Measurements from ENCODE around the gene P2RY6.

P2RY6 gene

GRCh38 chr11:73295241-73295995, 23.3 kb downstream of the P2RY6 start:
- DNase-seq (ENCODE audit: low spot score) = peak; percentile 57

DNA sequence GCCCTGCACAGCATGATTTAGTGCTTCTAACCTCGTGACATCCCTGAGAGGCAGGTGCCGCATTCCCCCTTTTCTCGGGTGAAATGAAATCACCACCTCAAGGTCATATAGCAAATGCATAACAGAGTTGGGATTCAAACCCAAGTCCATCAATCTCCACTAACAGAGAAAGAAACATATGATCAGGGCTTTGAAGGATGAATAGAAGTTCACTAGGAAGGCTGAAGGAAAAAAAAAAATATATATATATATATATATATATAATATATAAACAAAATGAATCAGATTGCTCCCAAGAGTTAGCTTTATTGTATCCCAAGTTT, 23.8 kb downstream of the P2RY6 start:
- no peak for DNase-seq (ENCODE audit: low spot score)

- DNase-seq (ENCODE audit: low spot score) = no peak
Measured at GRCh38 chr11:73296501-73297230, 24.5 kb downstream of the P2RY6 start.

DNA sequence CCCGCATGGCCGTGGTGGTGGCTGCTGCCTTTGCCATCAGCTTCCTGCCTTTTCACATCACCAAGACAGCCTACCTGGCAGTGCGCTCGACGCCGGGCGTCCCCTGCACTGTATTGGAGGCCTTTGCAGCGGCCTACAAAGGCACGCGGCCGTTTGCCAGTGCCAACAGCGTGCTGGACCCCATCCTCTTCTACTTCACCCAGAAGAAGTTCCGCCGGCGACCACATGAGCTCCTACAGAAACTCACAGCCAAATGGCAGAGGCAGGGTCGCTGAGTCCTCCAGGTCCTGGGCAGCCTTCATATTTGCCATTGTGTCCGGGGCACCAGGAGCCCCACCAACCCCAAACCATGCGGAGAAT, 25.1 kb downstream of the P2RY6 start:
- DNase-seq (ENCODE audit: low spot score) = no peak

GRCh38 chr11:73297702-73298101, 25.6 kb downstream of the P2RY6 start:
- no peak for DNase-seq (ENCODE audit: low spot score)

DNA sequence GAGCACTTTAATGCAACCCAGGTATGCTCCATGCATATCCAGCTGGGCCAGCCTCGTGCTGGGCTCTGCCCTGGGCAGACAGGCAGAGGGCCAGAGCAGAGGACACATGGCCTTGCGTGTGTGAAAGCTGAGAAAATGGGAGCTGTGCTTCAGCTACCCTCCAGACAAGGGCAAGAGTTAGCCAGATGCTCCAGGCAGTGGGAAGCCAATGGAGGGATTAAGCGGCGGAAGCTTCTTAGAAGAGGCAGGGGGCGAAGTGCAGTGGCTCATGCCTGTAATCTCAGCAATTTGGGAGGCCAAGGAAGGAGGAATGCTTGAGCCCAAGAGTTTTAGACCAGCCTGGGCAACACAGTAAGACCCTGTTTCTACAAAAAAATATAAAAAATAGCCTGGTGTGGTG, 26.1 kb downstream of the P2RY6 start:
- no peak for DNase-seq (ENCODE audit: low spot score)

DNA sequence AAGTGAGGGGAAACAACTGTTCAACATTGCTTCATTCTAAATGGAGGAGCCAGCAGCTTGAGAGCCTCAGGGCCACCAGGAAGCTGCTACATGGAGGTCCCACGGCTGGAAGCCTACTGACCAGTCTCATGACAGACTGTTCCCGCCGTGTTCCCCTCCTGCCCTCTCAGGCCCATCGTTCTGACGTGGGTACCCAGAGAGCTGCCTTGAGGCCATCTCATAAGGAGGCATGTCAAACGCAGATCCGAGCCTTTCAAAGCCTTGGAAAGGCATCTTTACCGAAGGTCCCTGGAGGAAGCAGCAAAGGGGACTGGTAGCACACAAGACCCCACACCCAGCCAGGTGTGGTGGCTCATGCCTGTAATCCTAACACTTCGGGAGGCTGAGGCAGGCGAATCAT, 27.6 kb downstream of the P2RY6 start:
- DNase-seq (ENCODE audit: low spot score) = no peak

GRCh38 chr11:73306069-73306841, 34.1 kb downstream of the P2RY6 start:
- DNase-seq (ENCODE audit: low spot score) = no peak

GRCh38 chr11:73306977-73307322, 34.8 kb downstream of the P2RY6 start:
- no peak for DNase-seq (ENCODE audit: low spot score)

DNA sequence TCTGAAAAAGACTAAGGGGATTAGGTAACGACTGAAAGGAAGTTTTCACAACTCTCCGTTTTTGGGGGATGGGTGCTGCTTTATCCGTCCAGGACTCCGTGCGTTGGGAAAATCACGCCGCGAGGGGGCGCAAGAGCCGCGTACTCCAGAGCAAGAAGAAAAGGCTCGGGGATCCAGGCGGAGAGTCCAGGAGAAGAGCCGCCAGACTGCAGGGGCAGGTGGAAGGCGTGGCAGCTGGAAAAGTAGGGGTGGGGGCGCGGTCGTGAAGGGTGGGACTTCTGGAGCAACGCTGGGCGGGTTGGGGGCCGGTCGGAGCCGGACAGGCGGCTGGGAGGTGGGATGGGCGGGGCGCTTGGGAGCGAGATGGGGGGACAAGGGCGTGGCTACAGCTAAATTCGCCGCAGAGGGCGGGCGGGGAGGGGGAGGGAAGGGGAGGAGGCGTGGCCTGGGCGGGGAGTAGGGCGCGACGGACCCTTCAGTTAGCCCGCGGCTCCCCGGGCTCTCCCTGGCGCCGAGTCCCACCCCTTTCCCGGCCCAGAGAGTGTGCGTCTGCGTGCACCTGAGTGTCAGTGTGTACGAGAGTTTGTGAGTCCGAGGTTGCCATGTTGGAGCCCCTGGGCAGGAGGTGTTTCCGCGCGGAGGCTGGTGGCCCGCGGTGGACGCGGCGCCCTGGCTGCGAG, 35.3 kb downstream of the P2RY6 start:
- DNase-seq (ENCODE audit: low spot score) = peak; percentile 98

DNA sequence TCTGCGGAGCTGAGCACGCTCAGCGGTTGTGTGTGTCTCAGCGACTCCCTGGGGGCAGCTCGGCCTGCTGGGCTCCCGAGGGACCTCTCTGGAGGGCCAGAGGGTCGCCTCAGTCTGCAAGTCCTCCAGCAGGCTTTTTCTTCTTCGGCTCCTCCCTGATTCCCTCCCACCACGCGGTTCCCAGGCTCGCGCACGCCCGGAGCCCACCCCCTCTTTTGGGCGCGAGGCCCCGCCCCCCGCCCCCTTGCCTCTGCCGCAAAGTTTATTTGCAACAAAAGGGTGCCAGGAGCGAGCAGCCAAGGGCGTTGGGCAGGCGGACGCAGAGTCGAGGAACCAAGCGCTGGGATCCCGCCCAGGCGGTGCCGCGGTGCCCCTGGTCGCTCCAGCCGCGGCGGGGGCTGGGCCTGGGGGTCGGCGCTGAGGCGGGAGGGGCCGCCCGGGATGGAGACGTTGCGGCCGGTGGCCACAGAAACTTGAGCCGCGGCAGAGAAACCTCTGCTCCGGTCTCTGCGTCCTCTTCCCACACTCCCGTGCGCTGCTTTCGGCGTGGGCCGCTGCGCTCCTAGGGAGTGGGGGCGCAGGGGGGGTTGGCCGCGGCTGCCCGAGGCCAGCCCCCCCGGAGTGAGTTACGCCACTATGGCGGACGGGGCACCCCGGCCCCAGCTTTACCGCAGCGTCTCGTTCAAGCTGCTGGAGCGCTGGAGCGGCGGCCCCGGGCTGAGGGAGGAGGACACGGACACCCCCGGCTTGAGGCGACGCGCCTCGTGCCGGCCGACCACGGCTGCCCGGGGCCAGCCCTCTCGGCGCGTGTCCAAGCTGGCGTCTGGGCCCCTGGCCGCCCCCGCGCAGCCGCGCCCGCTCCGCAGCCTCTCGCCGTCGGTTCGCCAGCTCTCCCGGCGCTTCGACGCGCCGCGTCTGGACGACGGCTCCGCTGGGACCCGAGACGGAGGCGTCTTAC, 36.1 kb downstream of the P2RY6 start, which contains the start of gene ARHGEF17:
ARHGEF17 (plus strand) TSS at position 274 of the 958 bp plus-strand sequence; CDS start at position 637, 363 bp downstream.
- DNase-seq (ENCODE audit: low spot score) = peak; percentile 91

DNA sequence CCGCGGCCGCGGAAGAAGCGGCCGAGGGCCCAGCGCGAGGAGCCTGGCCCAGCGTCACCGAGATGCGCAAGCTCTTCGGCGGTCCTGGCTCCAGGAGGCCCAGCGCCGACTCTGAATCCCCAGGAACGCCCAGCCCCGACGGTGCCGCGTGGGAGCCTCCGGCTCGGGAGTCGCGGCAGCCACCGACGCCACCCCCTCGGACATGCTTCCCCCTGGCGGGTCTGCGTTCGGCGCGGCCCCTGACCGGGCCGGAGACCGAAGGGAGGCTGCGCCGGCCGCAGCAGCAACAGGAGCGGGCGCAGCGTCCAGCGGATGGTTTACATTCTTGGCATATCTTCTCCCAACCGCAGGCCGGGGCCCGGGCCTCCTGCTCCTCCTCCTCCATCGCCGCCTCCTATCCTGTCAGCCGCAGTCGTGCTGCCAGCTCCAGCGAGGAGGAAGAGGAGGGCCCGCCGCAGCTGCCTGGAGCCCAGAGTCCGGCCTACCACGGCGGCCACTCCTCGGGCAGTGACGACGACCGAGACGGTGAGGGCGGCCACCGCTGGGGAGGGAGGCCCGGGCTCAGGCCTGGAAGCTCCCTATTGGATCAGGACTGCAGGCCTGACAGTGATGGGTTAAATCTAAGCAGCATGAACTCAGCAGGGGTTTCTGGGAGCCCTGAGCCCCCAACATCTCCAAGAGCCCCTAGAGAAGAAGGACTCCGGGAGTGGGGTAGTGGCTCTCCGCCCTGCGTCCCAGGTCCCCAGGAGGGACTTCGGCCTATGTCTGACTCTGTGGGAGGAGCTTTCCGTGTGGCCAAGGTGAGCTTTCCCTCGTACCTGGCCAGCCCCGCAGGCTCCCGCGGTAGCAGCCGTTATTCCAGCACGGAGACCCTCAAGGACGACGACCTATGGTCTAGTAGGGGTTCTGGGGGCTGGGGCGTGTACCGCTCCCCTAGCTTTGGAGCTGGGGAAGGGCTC, 37.1 kb downstream of the P2RY6 start:
- peak; percentile 52 for DNase-seq (ENCODE audit: low spot score)

- no peak for DNase-seq (ENCODE audit: low spot score)
Measured at GRCh38 chr11:73310076-73310475, 37.9 kb downstream of the P2RY6 start.

DNA sequence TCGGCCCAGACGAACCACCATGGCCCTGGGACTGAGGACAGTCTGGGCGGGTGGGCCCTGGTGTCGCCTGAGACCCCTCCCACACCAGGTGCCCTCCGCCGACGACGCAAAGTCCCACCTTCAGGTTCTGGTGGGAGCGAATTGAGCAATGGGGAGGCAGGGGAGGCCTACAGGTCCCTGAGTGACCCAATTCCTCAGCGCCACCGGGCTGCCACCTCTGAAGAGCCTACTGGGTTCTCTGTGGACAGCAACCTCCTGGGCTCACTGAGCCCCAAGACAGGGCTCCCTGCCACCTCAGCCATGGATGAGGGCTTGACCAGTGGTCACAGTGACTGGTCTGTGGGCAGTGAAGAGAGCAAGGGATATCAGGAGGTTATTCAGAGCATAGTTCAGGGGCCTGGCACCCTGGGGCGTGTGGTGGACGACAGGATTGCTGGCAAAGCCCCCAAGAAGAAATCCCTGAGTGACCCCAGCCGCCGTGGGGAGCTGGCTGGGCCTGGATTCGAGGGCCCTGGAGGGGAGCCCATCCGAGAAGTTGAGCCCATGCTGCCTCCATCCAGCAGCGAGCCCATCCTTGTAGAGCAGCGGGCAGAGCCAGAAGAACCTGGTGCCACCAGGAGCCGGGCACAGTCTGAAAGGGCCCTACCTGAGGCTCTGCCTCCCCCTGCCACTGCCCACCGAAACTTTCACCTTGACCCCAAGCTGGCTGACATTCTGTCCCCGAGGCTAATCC, 38.7 kb downstream of the P2RY6 start:
- no peak for DNase-seq (ENCODE audit: low spot score)

- DNase-seq (ENCODE audit: low spot score) = no peak
Measured at GRCh38 chr11:73311394-73311869, 39.3 kb downstream of the P2RY6 start.

DNA sequence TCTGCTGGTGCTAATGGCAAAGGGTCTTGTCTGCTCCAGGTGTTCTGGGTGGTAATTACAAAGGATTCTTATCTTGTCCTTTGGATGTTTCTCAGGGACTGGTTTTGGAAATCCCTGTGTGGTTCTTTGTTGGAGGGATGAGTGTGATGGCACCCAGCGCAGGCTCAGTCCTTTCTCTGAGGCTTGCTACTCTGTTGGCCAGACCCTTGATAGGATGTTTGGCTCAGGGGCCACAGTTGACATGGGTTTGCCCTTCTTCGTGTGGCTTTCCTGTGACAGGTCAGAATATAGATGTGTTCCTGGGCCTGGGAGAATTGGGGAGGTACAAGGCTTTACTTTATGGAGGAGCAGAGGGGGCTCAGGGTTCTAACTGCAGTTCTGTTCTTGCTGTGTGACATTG, 39.9 kb downstream of the P2RY6 start:
- no peak for DNase-seq (ENCODE audit: low spot score)

- no peak for DNase-seq (ENCODE audit: low spot score)
Measured at GRCh38 chr11:73312851-73313327, 40.8 kb downstream of the P2RY6 start.

GRCh38 chr11:73313652-73314051, 41.5 kb downstream of the P2RY6 start:
- no peak for DNase-seq (ENCODE audit: low spot score)

Measured in SK-N-DZ (cell line).